Measurements from ENCODE around the gene SUSD4.

The SUSD4 gene

GRCh38 chr1:223183268-223183862 lies 180.6 kb downstream of the SUSD4 start:
- no peak for DNase-seq (ENCODE audit: low spot score)

- DNase-seq (ENCODE audit: low spot score), result no peak
Measured at GRCh38 chr1:223180731-223181321, 183.2 kb downstream of the SUSD4 start.

- DNase-seq (ENCODE audit: low spot score), result no peak
Measured at GRCh38 chr1:223179786-223180185, 184.2 kb downstream of the SUSD4 start.

- no peak for DNase-seq (ENCODE audit: low spot score)
Measured at GRCh38 chr1:223179280-223179679, 184.7 kb downstream of the SUSD4 start.

- peak; percentile 19 for DNase-seq (ENCODE audit: low spot score)
Measured at GRCh38 chr1:223177681-223178080, 186.3 kb downstream of the SUSD4 start.

GRCh38 chr1:223176437-223176836 lies 187.5 kb downstream of the SUSD4 start:
- no peak for DNase-seq (ENCODE audit: low spot score)

- DNase-seq (ENCODE audit: low spot score), result no peak
Measured at GRCh38 chr1:223175633-223176032, 188.3 kb downstream of the SUSD4 start.

GRCh38 chr1:223175032-223175431 lies 188.9 kb downstream of the SUSD4 start:
- DNase-seq (ENCODE audit: low spot score), result peak; percentile 16
